ENCODE measurements around the gene FAM53B. TPM values are rescaled to one million over a fixed set of nuclear protein-coding genes. Genes with fewer than 3 reads are reported as not detected.
"Not testable (repeated sequence)": the region's sequence is repeated elsewhere in the genome, so short reads cannot be mapped to it uniquely, and the experiment has no call there.

Gene FAM53B
- total and polyA plus RNA-seq, 3 experiments from 2014 or later, result 28.8 to 41.6 (median 29.2) TPM

DNA sequence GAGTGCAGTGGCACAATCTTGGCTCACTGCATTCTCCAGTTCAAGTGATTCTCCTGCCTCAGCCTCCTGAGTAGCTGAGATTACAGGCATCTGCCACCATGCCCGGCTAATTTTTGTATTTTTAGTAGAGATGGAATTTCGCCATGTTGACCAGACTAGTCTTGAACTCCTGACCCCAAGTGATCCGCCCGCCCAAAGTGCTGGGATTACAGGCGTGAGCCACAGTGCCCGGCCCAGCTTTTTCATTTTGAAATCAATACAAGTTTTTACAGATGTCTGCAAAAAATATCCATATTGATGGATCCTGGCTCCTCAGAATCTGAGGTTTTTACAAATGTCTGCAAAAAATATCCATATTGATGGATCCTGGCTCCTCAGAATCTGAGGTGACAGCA, 155.8 kb downstream of the FAM53B start:
- DNase-seq; H3K36me3 Mint-ChIP-seq; CTCF ChIA-PET; H3K4me3 ChIP-seq (ENCODE audit: low read length); H3K27ac Mint-ChIP-seq; H3K9me3 ChIP-seq (ENCODE audit: low read length); H3K27me3 ChIP-seq (ENCODE audit: insufficient read depth, low read length, poor library complexity, severe bottlenecking); H3K4me1 Mint-ChIP-seq; H3K4me1 ChIP-seq (ENCODE audit: insufficient read depth, low read length); H3K4me3 Mint-ChIP-seq; H3K27ac ChIP-seq (ENCODE audit: low read depth, low read length); H3K9me3 Mint-ChIP-seq; H3K36me3 ChIP-seq (ENCODE audit: insufficient read depth, low read length); POLR2A ChIA-PET; H3K27me3 Mint-ChIP-seq: not testable (repeated sequence)

DNA sequence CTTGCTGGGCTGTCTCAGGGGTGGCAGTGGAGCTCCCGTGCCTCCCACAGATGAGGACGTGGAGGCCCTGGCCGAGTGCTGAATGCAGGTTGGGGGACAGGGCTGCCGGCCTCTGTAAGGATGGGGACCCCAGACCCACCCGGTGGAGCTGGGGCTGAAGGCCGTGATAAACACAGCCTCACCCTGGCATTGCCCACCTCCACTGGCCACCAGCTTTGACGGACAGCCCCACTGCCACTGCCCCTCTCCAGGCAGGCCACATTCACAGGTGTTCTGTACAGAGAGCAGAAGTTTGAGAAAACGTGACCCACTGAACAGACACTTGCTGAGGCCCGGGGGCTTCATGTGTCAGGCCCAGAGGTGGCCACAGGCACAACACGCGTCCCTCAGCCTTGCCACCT, 156.4 kb downstream of the FAM53B start:
- Histone ChIP-seq H3K36me3 (ENCODE audit: insufficient read depth, low read length) (no peaks in the 10 kb centered on the region), H3K27me3 (ENCODE audit: insufficient read depth, low read length, poor library complexity, severe bottlenecking) (no peaks in the 10 kb centered on the region), H3K4me3 (ENCODE audit: low read length) (no peak overlapping the region), H3K9me3 (ENCODE audit: low read length) (no peaks in the 10 kb centered on the region), H3K27ac (ENCODE audit: low read depth, low read length) (no peak overlapping the region), H3K4me1 (ENCODE audit: insufficient read depth, low read length) (no peaks in the 10 kb centered on the region)
- H3K4me3 Mint-ChIP-seq, result no peak overlapping the region
- ChIA-PET CTCF (no interaction called here), POLR2A (no interaction called here)
- H3K36me3 Mint-ChIP-seq, result peaks cover 0 to 7% (median 4%) of the 10 kb centered on the region in 3 donors
- peak in 1 of 5 donors; percentile 31 for DNase-seq
- H3K27me3 Mint-ChIP-seq, result peaks cover 0 to 1% of the 10 kb centered on the region in 2 donors
- H3K9me3 Mint-ChIP-seq, result peaks cover 0 to 2% (median 0%) of the 10 kb centered on the region in 5 donors
- no peaks in the 10 kb centered on the region for H3K4me1 Mint-ChIP-seq
- no peak overlapping the region for H3K27ac Mint-ChIP-seq

DNA sequence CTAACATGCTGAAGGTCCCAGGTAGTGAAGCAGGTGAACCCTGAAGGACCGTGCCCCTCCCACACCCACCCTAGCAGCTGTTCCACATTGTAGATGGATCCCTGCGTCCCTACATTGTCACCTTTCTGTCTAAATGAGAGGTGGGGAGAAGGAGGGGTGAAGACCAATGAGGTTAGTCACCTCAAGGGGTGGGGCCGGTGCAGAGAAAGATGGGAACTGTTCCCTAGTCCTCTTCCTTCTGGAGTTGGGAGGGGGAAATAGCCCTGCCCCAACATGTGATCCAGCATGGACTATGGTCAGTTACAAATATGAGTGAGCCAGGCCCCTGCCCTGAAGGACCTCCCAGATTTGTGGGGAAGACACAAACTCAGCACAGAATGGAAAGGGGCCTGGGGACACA, 158.0 kb downstream of the FAM53B start:
- Mint-ChIP-seq H3K4me1 (no peaks in the 10 kb centered on the region), H3K4me3 (peak overlapping the region in 1 of 7 donors; percentile 3), H3K9me3 (peaks cover 0 to under 1% (median under 1%) of the 10 kb centered on the region in 5 donors), H3K27me3 (no peaks in the 10 kb centered on the region), H3K36me3 (peaks cover 0 to 11% (median 4%) of the 10 kb centered on the region in 3 donors), H3K27ac (no peak overlapping the region)
- POLR2A ChIA-PET, result no interaction called here
- CTCF ChIA-PET, result no interaction called here
- Histone ChIP-seq H3K27me3 (ENCODE audit: insufficient read depth, low read length, poor library complexity, severe bottlenecking) (no peaks in the 10 kb centered on the region), H3K36me3 (ENCODE audit: insufficient read depth, low read length) (no peaks in the 10 kb centered on the region), H3K4me1 (ENCODE audit: insufficient read depth, low read length) (no peaks in the 10 kb centered on the region), H3K27ac (ENCODE audit: low read depth, low read length) (no peak overlapping the region), H3K4me3 (ENCODE audit: low read length) (no peak overlapping the region), H3K9me3 (ENCODE audit: low read length) (no peaks in the 10 kb centered on the region)
- DNase-seq, result no peak

DNA sequence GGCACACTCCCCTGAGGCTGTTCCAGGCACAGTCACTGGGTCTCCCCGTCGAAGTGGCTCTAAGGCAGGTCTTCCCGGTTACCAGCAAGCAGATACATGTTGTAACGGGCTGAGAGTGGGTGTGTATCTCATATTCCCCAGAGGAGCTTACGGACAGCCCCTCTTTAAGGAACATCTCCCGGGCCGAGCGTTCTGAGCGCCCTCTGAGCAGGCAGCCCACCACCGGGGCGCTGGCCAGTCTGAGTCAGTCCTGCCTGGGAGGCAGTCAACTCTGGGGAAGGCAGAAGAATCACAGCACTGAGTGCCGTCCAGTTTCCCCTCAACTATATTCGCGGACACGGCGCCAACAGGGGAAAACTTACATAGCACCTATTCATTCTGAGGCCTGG, 165.2 kb downstream of the FAM53B start:
- DNase-seq, result peak in 1 of 5 donors; percentile 43
- Mint-ChIP-seq H3K27me3 (peaks cover 0 to 3% of the 10 kb centered on the region in 2 donors), H3K36me3 (peaks cover 0 to 20% (median 1%) of the 10 kb centered on the region in 3 donors), H3K4me3 (no peak overlapping the region), H3K9me3 (peaks cover 2 to 9% (median 4%) of the 10 kb centered on the region in 5 donors), H3K4me1 (no peaks in the 10 kb centered on the region), H3K27ac (no peak overlapping the region)
- H3K27ac ChIP-seq (ENCODE audit: low read depth, low read length), result no peak overlapping the region
- no peaks in the 10 kb centered on the region for H3K36me3 ChIP-seq (ENCODE audit: insufficient read depth, low read length)
- H3K4me3 ChIP-seq (ENCODE audit: low read length), result no peak overlapping the region
- no peaks in the 10 kb centered on the region for H3K27me3 ChIP-seq (ENCODE audit: insufficient read depth, low read length, poor library complexity, severe bottlenecking)
- ChIA-PET POLR2A (no interaction called here), CTCF (interaction anchor here (1.0 kb wide), 1 partner anchor 10 kb away, joined by 3 read pairs; no protein-coding TSS in a partner anchor)
- no peaks in the 10 kb centered on the region for H3K4me1 ChIP-seq (ENCODE audit: insufficient read depth, low read length)
- no peaks in the 10 kb centered on the region for H3K9me3 ChIP-seq (ENCODE audit: low read length)

DNA sequence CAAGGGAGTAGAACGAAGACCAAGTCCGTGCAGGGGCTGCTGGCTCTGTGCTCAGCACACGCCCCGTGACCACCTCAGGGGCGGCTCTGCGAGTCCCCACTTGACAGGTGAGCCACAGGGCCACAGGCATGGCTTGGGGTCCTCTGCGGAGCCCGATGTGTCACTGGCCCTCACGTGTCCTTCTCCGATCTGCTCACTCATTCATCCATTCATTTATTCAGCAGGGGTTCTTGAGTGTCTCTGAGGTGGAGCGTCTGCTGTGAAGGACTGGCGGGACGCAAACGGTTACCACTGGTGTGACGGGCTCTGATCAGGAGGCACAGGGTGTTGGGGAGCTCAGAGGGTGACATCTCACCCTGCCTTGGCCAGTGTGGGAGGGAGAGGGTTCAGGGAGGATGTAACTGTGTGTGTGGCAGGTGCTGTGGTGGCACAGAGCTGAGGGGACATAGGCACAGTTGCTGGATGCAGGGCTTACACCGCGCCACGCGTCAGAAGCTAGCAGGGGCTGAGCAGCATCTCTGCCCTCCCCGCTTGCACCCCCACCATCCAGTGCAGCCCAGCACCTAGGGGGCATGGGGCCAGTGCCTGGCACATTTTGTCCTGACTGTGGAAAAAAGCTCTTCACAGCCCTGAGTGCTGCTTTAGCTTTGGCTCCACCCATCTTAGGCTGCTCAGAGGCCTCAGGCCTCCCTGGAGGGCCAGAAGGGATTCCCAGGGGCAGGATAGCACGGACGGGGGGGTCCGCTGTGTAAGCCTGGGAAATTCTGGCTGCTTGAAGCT, 165.8 kb downstream of the FAM53B start:
- peaks cover 2 to 9% (median 4%) of the 10 kb centered on the region in 5 donors for H3K9me3 Mint-ChIP-seq
- Histone ChIP-seq H3K4me1 (ENCODE audit: insufficient read depth, low read length) (no peaks in the 10 kb centered on the region), H3K4me3 (ENCODE audit: low read length) (no peak overlapping the region), H3K27me3 (ENCODE audit: insufficient read depth, low read length, poor library complexity, severe bottlenecking) (no peaks in the 10 kb centered on the region), H3K9me3 (ENCODE audit: low read length) (no peaks in the 10 kb centered on the region), H3K27ac (ENCODE audit: low read depth, low read length) (no peak overlapping the region), H3K36me3 (ENCODE audit: insufficient read depth, low read length) (no peaks in the 10 kb centered on the region)
- ChIA-PET POLR2A (no interaction called here), CTCF (interaction anchor here (1.0 kb wide), 1 partner anchor 9 kb away, joined by 3 read pairs; no protein-coding TSS in a partner anchor)
- H3K4me1 Mint-ChIP-seq, result no peaks in the 10 kb centered on the region
- peaks cover 0 to 20% (median 0%) of the 10 kb centered on the region in 3 donors for H3K36me3 Mint-ChIP-seq
- peak overlapping the region in 2 of 8 donors; percentile 70 to 84 for H3K27ac Mint-ChIP-seq
- peaks cover 0 to 3% of the 10 kb centered on the region in 2 donors for H3K27me3 Mint-ChIP-seq
- peak in 1 of 5 donors; percentile 20 for DNase-seq
- H3K4me3 Mint-ChIP-seq, result no peak overlapping the region

DNA sequence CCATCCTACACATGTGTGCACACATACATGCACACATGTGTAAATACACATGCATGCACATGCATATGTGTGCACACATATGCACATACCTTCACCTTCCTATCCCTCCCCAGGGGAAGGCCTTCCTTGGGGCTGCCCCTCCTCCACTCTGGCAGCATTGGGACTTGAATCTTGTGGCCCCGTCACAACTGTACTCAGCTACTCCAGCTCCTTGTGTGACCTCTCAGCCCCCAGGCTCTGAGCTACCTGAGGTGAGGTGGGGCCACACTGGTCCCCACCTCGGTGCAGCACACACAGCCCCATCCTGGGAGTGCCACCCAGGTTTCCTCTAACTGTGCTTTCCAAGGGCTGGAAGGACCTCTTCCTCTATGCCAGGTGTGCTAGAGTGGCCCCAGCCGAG, 166.5 kb downstream of the FAM53B start:
- Mint-ChIP-seq H3K27ac (peak overlapping the region in 2 of 8 donors; percentile 70 to 84), H3K27me3 (peaks cover 0 to 3% of the 10 kb centered on the region in 2 donors), H3K4me1 (no peaks in the 10 kb centered on the region), H3K36me3 (peaks cover 0 to 16% (median 0%) of the 10 kb centered on the region in 3 donors), H3K9me3 (peaks cover 2 to 9% (median 4%) of the 10 kb centered on the region in 5 donors), H3K4me3 (peak overlapping the region in 1 of 7 donors; percentile 77)
- ChIA-PET POLR2A (no interaction called here), CTCF (interaction anchor here (1.0 kb wide), 1 partner anchor 47 kb away, joined by 3 read pairs; no protein-coding TSS in a partner anchor)
- H3K36me3 ChIP-seq (ENCODE audit: insufficient read depth, low read length), result no peaks in the 10 kb centered on the region
- H3K27me3 ChIP-seq (ENCODE audit: insufficient read depth, low read length, poor library complexity, severe bottlenecking), result no peaks in the 10 kb centered on the region
- H3K9me3 ChIP-seq (ENCODE audit: low read length), result no peaks in the 10 kb centered on the region
- H3K4me1 ChIP-seq (ENCODE audit: insufficient read depth, low read length), result no peaks in the 10 kb centered on the region
- DNase-seq, result peak in 1 of 5 donors; percentile 31
- no peak overlapping the region for H3K27ac ChIP-seq (ENCODE audit: low read depth, low read length)
- no peak overlapping the region for H3K4me3 ChIP-seq (ENCODE audit: low read length)

DNA sequence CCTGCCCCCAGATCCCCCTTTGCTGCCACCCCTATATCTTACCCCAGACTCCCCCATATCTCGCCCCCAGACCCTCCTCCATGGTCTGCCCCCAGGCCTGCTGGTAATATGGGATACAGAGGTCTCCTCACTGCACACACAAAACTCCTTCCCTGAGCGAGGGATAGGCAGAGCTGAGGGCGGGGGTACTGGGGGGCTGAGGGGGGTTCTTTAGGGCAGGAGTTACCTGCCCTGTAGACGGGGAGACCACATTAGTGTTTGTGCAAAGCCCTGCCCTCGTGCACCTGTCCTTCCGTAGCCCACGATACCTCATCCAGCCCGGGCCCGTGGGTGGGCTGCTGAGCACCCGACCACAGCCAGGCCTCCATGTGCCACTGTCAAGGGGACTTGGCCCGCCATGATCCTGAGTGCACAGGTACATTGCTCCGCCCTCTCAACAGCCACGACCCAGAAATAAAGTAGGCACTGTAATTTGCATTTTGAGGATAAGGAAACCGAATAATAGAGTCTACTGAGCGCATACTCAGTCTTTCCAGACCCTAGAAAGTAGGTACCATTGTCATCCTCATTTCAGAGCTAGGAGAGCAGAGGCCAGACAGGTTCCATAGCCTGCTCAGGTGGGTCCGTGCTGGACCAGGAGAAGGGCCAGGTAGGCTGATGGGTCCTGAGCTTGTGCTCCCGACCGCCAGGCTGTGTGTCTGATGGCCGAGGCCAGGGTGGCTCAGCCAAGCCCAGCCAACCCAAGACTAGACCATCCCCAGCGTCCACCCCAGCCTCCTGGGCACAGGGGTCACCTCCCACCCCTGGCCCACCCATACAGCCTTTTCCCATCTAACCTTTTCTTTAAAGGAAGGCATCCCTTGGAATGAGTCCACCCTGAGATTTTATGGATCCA, 167.4 kb downstream of the FAM53B start:
- Mint-ChIP-seq H3K4me3 (no peak overlapping the region), H3K9me3 (peaks cover 2 to 9% (median 4%) of the 10 kb centered on the region in 5 donors), H3K36me3 (peaks cover 0 to 14% (median 0%) of the 10 kb centered on the region in 3 donors), H3K4me1 (no peaks in the 10 kb centered on the region), H3K27me3 (peaks cover 0 to 3% of the 10 kb centered on the region in 2 donors), H3K27ac (no peak overlapping the region)
- ChIA-PET CTCF (interaction anchor here (1.0 to 1.1 kb wide), 2 partner anchors 46 to 142 kb away, joined by 3 read pairs; no protein-coding TSS in a partner anchor), POLR2A (interaction anchor here (0.6 kb wide), 1 partner anchor 1329 kb away, joined by 3 read pairs; no protein-coding TSS in a partner anchor)
- Histone ChIP-seq H3K27ac (ENCODE audit: low read depth, low read length) (no peak overlapping the region), H3K4me1 (ENCODE audit: insufficient read depth, low read length) (no peaks in the 10 kb centered on the region), H3K9me3 (ENCODE audit: low read length) (no peaks in the 10 kb centered on the region), H3K27me3 (ENCODE audit: insufficient read depth, low read length, poor library complexity, severe bottlenecking) (no peaks in the 10 kb centered on the region), H3K4me3 (ENCODE audit: low read length) (no peak overlapping the region), H3K36me3 (ENCODE audit: insufficient read depth, low read length) (no peaks in the 10 kb centered on the region)
- DNase-seq, result peak in 1 of 5 donors; percentile 30

Data from CD8-positive, alpha-beta memory T cell (primary cell).